NCI-H187 (cell line): Measurements from ENCODE around the gene RRM2.
"Not testable (repeated sequence)": the region's sequence is repeated elsewhere in the genome, so short reads cannot be mapped to it uniquely, and the experiment has no call there.

Experiments used
- DNase-seq, 2 experiments: peaks; one replicate each; lab custom pipeline; 2025; lab: John Stamatoyannopoulos, UW

The RRM2 gene

GRCh38 chr2:10091182-10091888 is 31.2 kb upstream of the RRM2 start:
- DNase-seq: no peak

- not testable (repeated sequence) for DNase-seq
Measured at GRCh38 chr2:10091889-10092244, 30.7 kb upstream of the RRM2 start.

DNA sequence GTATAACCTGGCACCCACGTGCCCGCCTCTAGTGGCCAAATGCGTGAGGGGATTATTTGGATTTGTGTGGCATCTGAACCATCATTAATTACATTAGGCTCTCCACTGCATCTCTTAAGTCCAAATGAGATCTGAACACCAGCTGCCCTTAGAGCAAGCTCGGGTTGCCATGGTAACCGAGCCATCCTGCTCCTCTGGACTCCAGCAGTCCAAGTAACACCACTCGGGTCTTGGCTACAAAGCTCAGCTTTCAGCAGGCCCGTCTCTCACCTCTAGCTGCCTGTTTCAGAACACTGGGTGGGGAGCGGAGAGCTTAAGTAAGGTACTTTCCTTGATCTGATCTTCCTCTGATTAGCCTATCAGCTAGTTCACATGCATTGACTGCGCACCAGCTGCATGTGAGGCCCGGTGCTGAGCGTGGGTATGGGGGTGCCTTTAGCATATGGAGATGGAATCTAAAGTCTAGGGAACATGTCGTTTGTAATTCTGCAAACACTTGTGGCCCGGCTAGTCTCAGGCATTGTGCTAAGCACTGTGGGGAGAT is 28.2 kb upstream of the RRM2 start:
- no peak for DNase-seq

- no peak for DNase-seq
Measured at GRCh38 chr2:10095175-10095574, 27.4 kb upstream of the RRM2 start.

- no peak for DNase-seq
Measured at GRCh38 chr2:10096641-10097040, 25.9 kb upstream of the RRM2 start.

- DNase-seq: peak; percentile 85 to 95
Measured at GRCh38 chr2:10097352-10098148, 25.0 kb upstream of the RRM2 start.

DNA sequence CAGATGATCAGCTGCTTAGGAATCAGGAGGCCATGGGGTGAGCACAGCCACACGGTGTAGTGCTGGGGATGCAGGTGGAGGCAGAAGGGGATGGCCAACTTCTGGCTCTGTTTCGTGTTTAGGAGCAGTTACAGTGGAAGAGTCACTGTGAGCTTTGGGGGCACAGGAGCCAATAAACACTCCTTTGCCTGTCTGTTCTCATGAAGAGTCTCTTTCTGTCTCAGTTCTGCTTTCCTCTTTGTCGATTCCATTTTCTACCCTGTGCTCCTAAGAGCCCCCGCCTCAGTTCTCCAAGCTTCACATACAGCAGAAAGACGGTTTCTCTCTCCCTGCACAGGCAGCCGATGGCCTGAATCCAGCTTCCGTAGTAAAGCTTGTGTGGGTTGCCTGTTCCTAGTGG is 21.0 kb upstream of the RRM2 start:
- no peak for DNase-seq

DNA sequence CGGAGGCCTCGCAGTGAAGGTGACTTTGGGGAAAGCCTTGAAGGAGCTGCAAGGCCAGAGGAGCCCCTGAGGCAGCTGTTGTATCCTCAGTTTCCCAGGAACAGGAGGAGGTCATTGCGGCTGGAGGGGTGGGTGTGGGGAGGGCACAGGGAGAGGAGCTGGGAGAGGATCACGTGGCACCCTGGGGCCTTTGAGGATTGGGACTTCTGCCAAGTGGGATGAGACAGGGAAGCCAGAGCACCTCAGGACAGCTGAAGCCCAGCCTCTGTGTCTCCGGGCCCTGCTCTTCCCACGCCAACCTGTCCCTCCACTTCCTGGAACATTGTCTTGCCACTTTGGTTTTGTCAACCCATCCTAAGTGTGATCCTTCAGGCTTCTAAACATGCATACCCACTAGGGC is 19.4 kb upstream of the RRM2 start:
- DNase-seq: peak; percentile 32 to 40

DNA sequence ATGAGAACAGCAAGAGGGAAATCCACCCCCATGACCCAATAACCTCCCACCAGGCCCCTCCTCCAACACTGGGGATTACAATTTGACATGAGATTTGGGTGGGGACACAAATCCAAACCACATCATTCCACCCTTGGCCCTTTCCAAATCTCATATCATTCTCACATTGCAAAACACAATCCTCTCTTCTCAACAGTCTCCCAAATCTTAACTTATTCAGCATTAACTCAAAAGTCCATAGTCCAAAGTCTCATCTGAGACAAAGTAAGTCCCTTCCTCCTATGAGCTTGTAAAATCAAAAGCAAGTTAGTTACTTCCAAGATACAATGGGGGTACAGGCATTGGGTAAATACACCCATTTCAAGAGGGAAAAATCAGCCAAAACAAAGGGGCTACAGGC is 17.6 kb upstream of the RRM2 start:
- DNase-seq: not testable (repeated sequence)

- no peak for DNase-seq
Measured at GRCh38 chr2:10109311-10109710, 13.2 kb upstream of the RRM2 start.

DNA sequence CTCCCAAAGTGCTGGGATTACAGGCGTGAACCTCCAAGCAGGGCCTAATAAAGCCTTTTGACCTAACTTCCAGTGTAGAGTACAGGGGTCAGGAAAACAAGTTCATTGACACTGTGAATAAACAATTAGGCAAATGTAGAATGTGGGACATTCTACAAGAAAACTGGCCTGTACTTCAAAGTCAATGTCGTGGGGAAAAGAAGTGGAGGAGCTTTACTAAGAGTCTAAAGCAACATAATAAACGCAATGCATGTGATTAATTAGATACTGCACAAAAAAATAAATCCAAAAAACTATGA is 3.6 kb upstream of the RRM2 start:
- DNase-seq: no peak

GRCh38 chr2:10119601-10120157 is 2.9 kb upstream of the RRM2 start:
- no peak for DNase-seq

GRCh38 chr2:10120158-10120876 is 2.2 kb upstream of the RRM2 start:
- DNase-seq: peak; percentile 99 to 100

GRCh38 chr2:10120877-10121574 is 1.5 kb upstream of the RRM2 start:
- no peak for DNase-seq

GRCh38 chr2:10123281-10123680 is 742 bp downstream of the RRM2 start:
- no peak for DNase-seq

DNA sequence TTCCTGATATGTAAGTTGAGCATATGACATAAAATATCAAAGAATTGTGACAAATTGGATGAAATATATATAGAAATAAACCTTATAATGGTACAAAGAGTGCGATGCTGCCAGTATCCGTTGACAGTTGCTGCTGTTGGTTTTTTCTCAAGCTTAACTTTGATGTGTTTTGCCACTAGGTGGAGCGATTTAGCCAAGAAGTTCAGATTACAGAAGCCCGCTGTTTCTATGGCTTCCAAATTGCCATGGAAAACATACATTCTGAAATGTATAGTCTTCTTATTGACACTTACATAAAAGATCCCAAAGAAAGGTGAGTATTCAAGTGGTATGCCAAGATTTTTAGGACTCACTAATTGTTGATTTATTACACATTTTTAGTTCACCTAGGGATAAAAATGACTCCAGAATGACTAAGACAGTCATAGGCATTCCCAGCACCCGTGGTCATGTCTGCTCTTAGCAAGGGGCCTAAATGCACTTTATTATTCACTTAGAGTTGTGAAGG is 2.1 kb downstream of the RRM2 start:
- DNase-seq: peak; percentile 49 to 62

- no peak for DNase-seq
Measured at GRCh38 chr2:10125842-10126631, 3.5 kb downstream of the RRM2 start.

- no peak for DNase-seq
Measured at GRCh38 chr2:10126632-10127026, 4.1 kb downstream of the RRM2 start.

- no peak for DNase-seq
Measured at GRCh38 chr2:10128420-10128819, 5.9 kb downstream of the RRM2 start.

- DNase-seq: no peak
Measured at GRCh38 chr2:10129490-10129889, 7.0 kb downstream of the RRM2 start.

GRCh38 chr2:10132043-10132575 is 9.6 kb downstream of the RRM2 start:
- DNase-seq: no peak
